Thyroid gland (tissue), 4 donors: ENCODE measurements around the gene SHISAL1.

ENCODE experiments used
- CTCF ChIP-seq, 6 experiments: fragments of 200-600 bp in 3 of 6; fragments of 450-650 bp in 3 of 6; sonication (generic) in 3 of 6; IDR thresholded peaks; one replicate each; pipeline ENCODE4 v1.5.1; 2016 to 2019; ENCODE audit warnings: antibody characterized with exemption in 6 of 6, mild to moderate bottlenecking in 2 of 6, inconsistent platforms in 1 of 6, moderate library complexity in 1 of 6
- POLR2A ChIP-seq, 2 donors: fragments of 450-650 bp; IDR thresholded peaks; one replicate each; pipeline ENCODE4 v1.6.1; 2017; ENCODE audit warnings: antibody characterized with exemption in 2 of 2, mild to moderate bottlenecking in 2 of 2, moderate library complexity in 1 of 2

- TF ChIP-seq CTCF (IDR thresholded peaks at IDR 0.05) (no peak), POLR2A (IDR thresholded peaks at IDR 0.05) (no peak)
Observed at GRCh38 chr22:44292521-44292920, 20.2 kb downstream of the SHISAL1 start.
